GM12872 (cell line): ENCODE measurements around the gene ASCC1.

Source experiments
- TF ChIP-seq, protein P1 (sequence below): IDR thresholded peaks from 3 replicates; pipeline ENCODE4 v1.5.1; 2011; ENCODE audit warnings: low read depth, mild to moderate bottlenecking, low read length, moderate library complexity; ENCODE audit not compliant: insufficient read depth

Gene ASCC1

DNA sequence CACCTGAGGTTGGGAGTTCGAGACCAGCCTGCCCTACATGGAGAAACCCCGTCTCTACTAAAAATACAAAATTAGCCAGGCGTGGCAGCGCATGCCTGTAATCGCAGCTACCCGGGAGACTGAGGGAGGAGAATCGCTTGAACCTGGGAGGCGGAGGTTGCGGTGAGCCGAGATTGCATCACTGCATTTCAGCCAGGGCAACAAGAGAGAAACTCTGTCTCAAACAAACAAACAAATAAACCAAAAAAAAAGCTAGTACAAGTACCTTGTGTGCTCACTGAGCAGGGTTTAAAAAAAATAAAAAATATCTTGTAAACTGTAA is 116.5 kb downstream of the ASCC1 start:
- TF ChIP-seq, protein P1, sequence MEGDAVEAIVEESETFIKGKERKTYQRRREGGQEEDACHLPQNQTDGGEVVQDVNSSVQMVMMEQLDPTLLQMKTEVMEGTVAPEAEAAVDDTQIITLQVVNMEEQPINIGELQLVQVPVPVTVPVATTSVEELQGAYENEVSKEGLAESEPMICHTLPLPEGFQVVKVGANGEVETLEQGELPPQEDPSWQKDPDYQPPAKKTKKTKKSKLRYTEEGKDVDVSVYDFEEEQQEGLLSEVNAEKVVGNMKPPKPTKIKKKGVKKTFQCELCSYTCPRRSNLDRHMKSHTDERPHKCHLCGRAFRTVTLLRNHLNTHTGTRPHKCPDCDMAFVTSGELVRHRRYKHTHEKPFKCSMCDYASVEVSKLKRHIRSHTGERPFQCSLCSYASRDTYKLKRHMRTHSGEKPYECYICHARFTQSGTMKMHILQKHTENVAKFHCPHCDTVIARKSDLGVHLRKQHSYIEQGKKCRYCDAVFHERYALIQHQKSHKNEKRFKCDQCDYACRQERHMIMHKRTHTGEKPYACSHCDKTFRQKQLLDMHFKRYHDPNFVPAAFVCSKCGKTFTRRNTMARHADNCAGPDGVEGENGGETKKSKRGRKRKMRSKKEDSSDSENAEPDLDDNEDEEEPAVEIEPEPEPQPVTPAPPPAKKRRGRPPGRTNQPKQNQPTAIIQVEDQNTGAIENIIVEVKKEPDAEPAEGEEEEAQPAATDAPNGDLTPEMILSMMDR = no peak

- TF ChIP-seq, protein P1 = no peak
Measured at GRCh38 chr10:72098836-72099599, 117.1 kb downstream of the ASCC1 start.

- TF ChIP-seq, protein P1 = no peak
Measured at GRCh38 chr10:72098301-72098835, 117.7 kb downstream of the ASCC1 start.

DNA sequence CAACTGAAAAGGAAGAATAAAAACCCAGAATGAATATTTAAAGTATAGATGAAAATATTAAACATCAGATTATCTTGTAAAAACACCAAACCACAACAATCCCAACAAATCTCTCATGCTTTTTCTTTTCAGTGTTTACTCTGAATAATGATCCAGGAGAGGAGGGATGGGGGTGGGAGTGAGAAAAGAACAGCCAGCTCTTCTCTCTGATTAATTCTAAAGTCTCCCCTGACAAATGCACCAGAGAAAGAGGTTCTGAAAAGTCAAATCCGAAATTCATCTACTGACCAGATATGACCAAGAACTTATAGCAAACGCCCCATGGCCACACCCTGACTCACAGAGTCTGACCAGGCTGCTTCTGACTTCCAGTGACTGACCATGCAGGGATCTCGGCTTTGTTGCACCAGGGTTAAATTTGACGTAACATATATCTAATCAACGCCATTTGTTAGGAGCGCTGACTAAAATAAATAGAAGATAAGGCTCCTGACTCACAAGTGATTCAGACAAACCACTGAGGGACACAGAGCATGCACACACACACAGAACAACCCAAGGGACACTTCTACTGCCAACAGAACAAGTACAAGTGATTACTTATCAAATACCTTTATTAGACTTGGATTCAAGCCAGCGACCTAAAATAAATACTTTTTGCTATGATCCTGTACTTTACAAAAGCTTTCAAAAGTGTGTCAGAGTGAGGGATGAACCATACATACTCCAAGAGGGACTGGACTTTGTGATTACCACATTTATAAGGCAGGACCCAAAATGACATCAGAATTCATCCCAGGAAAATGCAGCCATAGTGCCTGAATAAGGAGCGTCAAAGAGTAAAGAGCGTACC is 118.4 kb downstream of the ASCC1 start:
- TF ChIP-seq, protein P1 = no peak

DNA sequence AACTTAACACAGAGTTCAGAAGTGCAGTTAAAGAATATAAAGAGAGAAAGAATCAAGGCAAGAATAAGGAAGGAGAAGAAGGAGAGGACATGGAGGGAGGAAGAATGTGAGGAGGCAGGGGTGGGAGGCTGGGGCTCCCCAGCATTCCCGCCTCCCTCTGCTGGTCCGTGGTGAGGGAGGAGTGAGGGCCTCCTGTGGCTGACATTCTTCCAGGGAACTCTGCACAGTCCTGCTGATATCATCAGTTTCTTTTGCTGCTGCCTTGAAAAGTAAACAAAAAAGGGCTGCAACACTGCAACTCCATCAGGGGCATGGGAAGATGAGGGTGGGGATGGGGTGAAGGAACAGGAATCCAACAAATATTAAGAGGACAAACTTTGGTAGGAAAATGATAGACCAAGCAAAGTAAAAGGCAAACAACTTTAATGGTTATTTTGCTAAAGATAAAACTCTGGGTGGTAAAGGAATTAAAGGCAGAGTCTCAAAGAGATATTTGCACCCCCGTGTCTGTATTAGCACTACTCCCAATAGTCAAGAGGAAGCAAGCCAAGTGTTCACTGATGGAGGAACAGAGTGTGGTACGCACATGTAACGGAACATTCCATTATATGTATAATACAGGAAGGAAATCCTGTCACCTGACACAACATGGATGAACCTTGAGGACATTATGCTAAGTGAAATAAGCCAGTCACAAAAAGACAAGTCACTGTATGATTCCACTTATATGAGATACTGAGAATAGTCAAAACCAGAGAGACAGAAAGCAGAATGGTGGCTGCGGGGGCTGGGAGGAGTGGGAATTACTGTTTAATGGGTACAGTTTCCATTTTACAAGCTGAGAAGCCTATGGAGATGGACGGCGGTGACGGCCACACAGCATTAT is 119.7 kb downstream of the ASCC1 start:
- TF ChIP-seq, protein P1 = no peak

DNA sequence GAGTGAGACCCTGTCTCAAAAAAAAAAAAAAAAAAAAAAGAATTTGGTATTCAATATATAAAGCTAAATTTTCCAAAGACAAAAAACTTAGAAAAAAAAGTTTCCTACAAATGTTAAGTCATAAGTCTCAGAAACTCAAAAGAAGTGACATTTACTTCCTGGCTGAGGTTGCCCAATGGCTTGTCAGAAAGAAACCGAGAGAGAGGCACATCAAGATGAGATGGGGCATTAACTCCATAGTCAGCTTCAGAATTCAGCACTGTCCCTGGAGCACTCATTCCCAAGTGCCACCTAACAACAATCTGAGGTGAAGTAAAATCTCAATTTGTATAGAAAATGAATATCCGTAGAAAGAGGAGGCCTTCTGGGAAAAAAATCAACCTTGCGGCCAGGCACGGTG is 120.9 kb downstream of the ASCC1 start:
- TF ChIP-seq, protein P1 = no peak
